HepG2 (cell line): ENCODE results near the gene FMNL2. TPM values are rescaled to one million over a fixed set of nuclear protein-coding genes. Genes with fewer than 3 reads are reported as not detected.

Experiments
- ARID2 ChIP-seq: sonication (generic); formaldehyde crosslinking; IDR thresholded peaks from 2 replicates; pipeline ENCODE4 v1.8.1; 2022; ENCODE audit warnings: mild to moderate bottlenecking, missing genetic modification reagents, borderline replicate concordance
- FOSL1 ChIP-seq: sonication (generic); formaldehyde crosslinking; IDR thresholded peaks from 2 replicates; pipeline ENCODE4 v1.9.0; 2021; ENCODE audit warnings: missing genetic modification reagents, borderline replicate concordance
- GLI4 ChIP-seq: sonication (generic); formaldehyde crosslinking; IDR thresholded peaks from 2 replicates; pipeline ENCODE4 v1.5.1; 2020; ENCODE audit warnings: missing genetic modification reagents, mild to moderate bottlenecking, moderate library complexity, borderline replicate concordance
- GPN1 ChIP-seq: sonication (generic); formaldehyde crosslinking; IDR thresholded peaks from 2 replicates; pipeline ENCODE4 v1.5.1; 2020; ENCODE audit warnings: missing genetic modification reagents, borderline replicate concordance
- HOXA3 ChIP-seq: sonication (generic); formaldehyde crosslinking; IDR thresholded peaks from 2 replicates; pipeline ENCODE4 v1.5.0; 2020; ENCODE audit warnings: missing genetic modification reagents
- NFE2 ChIP-seq: sonication (generic); formaldehyde crosslinking; IDR thresholded peaks from 2 replicates; pipeline ENCODE4 v1.4.0; 2020; ENCODE audit warnings: missing genetic modification reagents
- RBFOX2 ChIP-seq: fragments of 200-400 bp; formaldehyde crosslinking; IDR thresholded peaks from 2 replicates; pipeline ENCODE4 v1.6.1; 2017; ENCODE audit warnings: low read depth, mild to moderate bottlenecking, low read length
- TFDP2 ChIP-seq: sonication (generic); formaldehyde crosslinking; IDR thresholded peaks from 2 replicates; pipeline ENCODE4 v1.4.0; 2020; ENCODE audit warnings: missing genetic modification reagents
- TP53 ChIP-seq: sonication (generic); formaldehyde crosslinking; conservative IDR thresholded peaks from 2 replicates; pipeline ENCODE4 v1.4.0; 2020; ENCODE audit warnings: missing genetic modification reagents
- ZBTB40 ChIP-seq, 2 experiments: fragments of 450-650 bp in 1 of 2; sonication (generic) in 1 of 2; formaldehyde crosslinking in 1 of 2; IDR thresholded peaks; 2 replicates each; pipeline versions ENCODE4 v1.6.1 to v1.8.0; 2016 to 2022; ENCODE audit warnings: antibody characterized with exemption in 1 of 2, mild to moderate bottlenecking in 1 of 2, missing genetic modification reagents in 1 of 2
- ZFP36 ChIP-seq: fragments of 150-350 bp; IDR thresholded peaks from 2 replicates; pipeline ENCODE4 v1.6.1; 2018; ENCODE audit warnings: borderline replicate concordance, low read length, low read depth; ENCODE audit not compliant: partially characterized antibody
- ZFY ChIP-seq: sonication (generic); formaldehyde crosslinking; IDR thresholded peaks from 2 replicates; pipeline ENCODE4 v1.4.0; 2020; ENCODE audit warnings: missing genetic modification reagents
- ZNF317 ChIP-seq: sonication (generic); formaldehyde crosslinking; IDR thresholded peaks from 2 replicates; pipeline ENCODE4 v1.5.0; 2020; ENCODE audit warnings: mild to moderate bottlenecking, missing genetic modification reagents
- ZNF354B ChIP-seq: sonication (generic); formaldehyde crosslinking; IDR thresholded peaks from 2 replicates; pipeline ENCODE4 v1.8.0; 2022; ENCODE audit warnings: mild to moderate bottlenecking, missing genetic modification reagents
- ZNF674 ChIP-seq: sonication (generic); formaldehyde crosslinking; IDR thresholded peaks from 2 replicates; pipeline ENCODE4 v1.5.0; 2020; ENCODE audit warnings: low read depth, mild to moderate bottlenecking, missing genetic modification reagents
- ZNF746 ChIP-seq: sonication (generic); formaldehyde crosslinking; IDR thresholded peaks from 2 replicates; pipeline ENCODE4 v1.8.0; 2022; ENCODE audit warnings: mild to moderate bottlenecking, missing genetic modification reagents
- polyA plus RNA-seq, 8 experiments: library from polyadenylated mRNA; depleted of rRNA in 3 of 8; stranded (reverse) in 7 of 8; unstranded in 1 of 8; fragments of >200 nt; fragmentation: Illumina TruSeq in 4 of 8; extraction: Trizol in 4 of 8; gene quantifications; 2 replicates each; pipeline versions ENCODE4 v1.2.1 to v1.2.3, GENCODE V29; 2011 to 2016; ENCODE audit warnings: low read depth in 4 of 8, missing spikeins in 1 of 8, mixed read lengths in 1 of 8; ENCODE audit not compliant: insufficient read depth in 1 of 8
- total RNA-seq, 5 experiments: library from RNA; depleted of rRNA; stranded (reverse); fragments of >200 nt; fragmentation: Illumina TruSeq; extraction: Trizol; gene quantifications; 2 replicates each; pipeline ENCODE4 v1.2.3, GENCODE V29; 2016; ENCODE audit warnings: low read depth in 1 of 5

FMNL2 gene
- total and polyA plus RNA-seq, 2 of the 13 experiments (the other 11 are each of a cell fraction or from before 2014, with no cell fraction given) = 66.5 to 67.7 TPM

- TF ChIP-seq ZNF354B (CRISPR knock-in tag) (no peak), HOXA3 (CRISPR knock-in tag) (no peak), TP53 (CRISPR knock-in tag) (no peak), ZFP36 (no peak), GPN1 (no peak), ZNF317 (CRISPR knock-in tag) (peak; percentile 56; the same call in 1 of the 2 replicates), ARID2 (CRISPR knock-in tag) (no peak), ZNF746 (CRISPR knock-in tag) (no peak), TFDP2 (CRISPR knock-in tag) (peak; percentile 43; the same call in 1 of the 2 replicates), ZFY (CRISPR knock-in tag) (peak; percentile 37; the same call in 1 of the 2 replicates), RBFOX2 (no peak), ZNF674 (CRISPR knock-in tag) (no peak), GLI4 (CRISPR knock-in tag) (no peak), NFE2 (CRISPR knock-in tag) (no peak), FOSL1 (peak; percentile 38; the same call in 1 of the 2 replicates), ZBTB40 (IDR thresholded peaks at IDR 0.05) (no peak), ZBTB40 (CRISPR knock-in tag; IDR thresholded peaks at IDR 0.05) (no peak)
Observed at GRCh38 chr2:152425765-152426727, 91.1 kb downstream of the FMNL2 start (continued).
